GM18861 (cell line): Measurements from ENCODE around the gene CLDN6.

Experiments
- ATAC-seq: cut with Tn5 transposase; IDR thresholded peaks from one replicate; pipeline ENCODE4 v1.9.1; 2021; ENCODE audit not compliant: unreplicated experiment

The CLDN6 gene

GRCh38 chr16:3028716-3029319 lies 10.8 kb upstream of the CLDN6 start:
- no peak for ATAC-seq

- no peak for ATAC-seq
These were observed 10.2 kb upstream of the CLDN6 start for GRCh38 chr16:3027983-3028715.

- no peak for ATAC-seq
These were observed 9.5 kb upstream of the CLDN6 start for GRCh38 chr16:3027489-3027795.

GRCh38 chr16:3026609-3027488 lies 8.9 kb upstream of the CLDN6 start:
- ATAC-seq: no peak

GRCh38 chr16:3026003-3026378 lies 8.0 kb upstream of the CLDN6 start:
- no peak for ATAC-seq

- no peak for ATAC-seq
These were observed 7.3 kb upstream of the CLDN6 start for GRCh38 chr16:3025032-3026002.

- peak; percentile 61 for ATAC-seq
These were observed 5.9 kb upstream of the CLDN6 start, which contains the start of the genes HCFC1R1 and THOC6 for GRCh38 chr16:3023669-3024478. HCFC1R1 (minus strand) TSS chr16:3023942; CDS start chr16:3023941, 1 bp downstream. THOC6 (plus strand) TSS chr16:3024035; CDS start chr16:3024327, 292 bp downstream.

- no peak for ATAC-seq
These were observed 5.4 kb upstream of the CLDN6 start for GRCh38 chr16:3023415-3023668.

- ATAC-seq: no peak
These were observed 4.9 kb upstream of the CLDN6 start for GRCh38 chr16:3022684-3023414.

GRCh38 chr16:3022208-3022683 lies 4.3 kb upstream of the CLDN6 start:
- ATAC-seq: no peak

- ATAC-seq: no peak
These were observed 3.6 kb upstream of the CLDN6 start for GRCh38 chr16:3021449-3022207.

GRCh38 chr16:3020604-3021448 lies 2.8 kb upstream of the CLDN6 start:
- ATAC-seq: no peak

- no peak for ATAC-seq
These were observed 2.2 kb upstream of the CLDN6 start, which contains the start of gene TNFRSF12A for GRCh38 chr16:3020247-3020603. TNFRSF12A (plus strand) TSS chr16:3020368; CDS start chr16:3020398, 30 bp downstream.

- no peak for ATAC-seq
These were observed 1.7 kb upstream of the CLDN6 start for GRCh38 chr16:3019594-3020246.

GRCh38 chr16:3017344-3017743 lies 639 bp downstream of the CLDN6 start:
- no peak for ATAC-seq

- ATAC-seq: no peak
These were observed 2.0 kb downstream of the CLDN6 start for GRCh38 chr16:3015865-3016521.

GRCh38 chr16:3014971-3015370 lies 3.0 kb downstream of the CLDN6 start:
- no peak for ATAC-seq
